DOHH2 (cell line): ENCODE results near the gene SSU72.
"Not testable (repeated sequence)": the region's sequence is repeated elsewhere in the genome, so short reads cannot be mapped to it uniquely, and the experiment has no call there.

Experiments used
- CTCF ChIP-seq: fragments of 200-600 bp; sonication (generic); IDR thresholded peaks from one replicate; pipeline ENCODE4 v1.5.1; 2014; ENCODE audit warnings: antibody characterized with exemption, mild to moderate bottlenecking, low read depth, low read length; ENCODE audit not compliant: poor library complexity, severe bottlenecking
- EZH2phosphoT487 ChIP-seq: fragments of 200-600 bp; sonication (generic); IDR thresholded peaks from 2 replicates; pipeline ENCODE4 v1.6.1; 2017; ENCODE audit warnings: borderline replicate concordance, mild to moderate bottlenecking, antibody characterized with exemption, low read length, moderate library complexity, mixed read lengths

GRCh38 chr1:1518621-1519007 is 56.0 kb downstream of the SSU72 start:
- TF ChIP-seq CTCF, EZH2phosphoT487: not testable (repeated sequence)
